Endothelial cell of umbilical vein (primary cell): Measurements from ENCODE around the gene NEURL1B. TPM values are rescaled to one million over a fixed set of nuclear protein-coding genes. Genes with fewer than 3 reads are reported as not detected.

Experiments
- BruUV-seq: library from RNA; stranded (reverse); fragments of 400-500 nt; replicated peaks from 2 replicates; lab custom pipeline; 2021; lab: Mats Ljungman, UMichigan
- CTCF ChIA-PET: fragments of 300-600, 350-600 bp; sonication (Branson Sonifier 250); formaldehyde crosslinking; loops from one replicate; lab custom pipeline; 2021; ENCODE audit warnings: antibody characterized with exemption, inconsistent platforms; lab: Charles Lee
- POLR2A ChIA-PET: fragments of 300-600, 350-600 bp; sonication (Branson Sonifier 250); formaldehyde crosslinking; loops from one replicate; lab custom pipeline; 2021; ENCODE audit warnings: antibody characterized with exemption, inconsistent platforms; lab: Charles Lee
- DNase-seq: peaks from one replicate; pipeline ENCODE4 v3.0.0-alpha.2; 2011; ENCODE audit warnings: low read depth, low spot score
- FAIRE-seq: peaks from 2 replicates; lab custom pipeline; 2011; peaks lifted over from hg19 to GRCh38; lab: Jason Lieb, UNC
- H2AFZ ChIP-seq: 2 replicates; pipeline ENCODE4 v1.6.0; 2012; ENCODE audit warnings: low read depth, low read length, control low read depth, inconsistent platforms
- H3K27ac ChIP-seq: 2 replicates; pipeline ENCODE4 v1.5.1; 2011; ENCODE audit warnings: low read depth, mild to moderate bottlenecking, control low read depth, low read length, moderate library complexity; ENCODE audit not compliant: insufficient read depth
- H3K27me3 ChIP-seq, 2 experiments: 2 replicates each; pipeline versions ENCODE4 v1.6.0 to v1.6.1; 2011; ENCODE audit warnings: low read length in 2 of 2, mixed read lengths in 1 of 2; ENCODE audit not compliant: control insufficient read depth in 2 of 2, insufficient read depth in 2 of 2
- H3K36me3 ChIP-seq, 2 experiments: 2 replicates in 1 of 2; 3 replicates in 1 of 2; pipeline ENCODE4 v1.5.1; 2011; ENCODE audit warnings: low read length in 2 of 2, mild to moderate bottlenecking in 1 of 2, moderate library complexity in 1 of 2; ENCODE audit not compliant: control insufficient read depth in 2 of 2, insufficient read depth in 2 of 2; ENCODE audit errors: extremely low read depth in 1 of 2
- H3K4me1 ChIP-seq: 3 replicates; pipeline ENCODE4 v1.5.1; 2011; ENCODE audit warnings: mild to moderate bottlenecking, low read length; ENCODE audit not compliant: control insufficient read depth, insufficient read depth; ENCODE audit errors: extremely low read depth
- H3K4me2 ChIP-seq: 2 replicates; pipeline ENCODE4 v1.6.1; 2011; ENCODE audit warnings: low read length, control low read depth, mixed read lengths; ENCODE audit not compliant: insufficient read depth
- H3K4me3 ChIP-seq, 3 experiments: fragments of 200-600 bp in 1 of 3; sonication (generic), shearing (Covaris generic) in 1 of 3; replicated peaks in 1 of 3; 2 replicates each; pipeline ENCODE4 v1.5.1; 2011 to 2016; ENCODE audit warnings: control low read depth in 3 of 3, low read length in 3 of 3, mild to moderate bottlenecking in 2 of 3, inconsistent platforms in 1 of 3, low read depth in 1 of 3, moderate library complexity in 1 of 3; ENCODE audit not compliant: insufficient read depth in 1 of 3
- H3K79me2 ChIP-seq: 2 replicates; pipeline ENCODE4 v1.6.0; 2012; ENCODE audit warnings: low read length, inconsistent platforms; ENCODE audit not compliant: control insufficient read depth, insufficient read depth
- H3K9ac ChIP-seq: replicated peaks from 2 replicates; pipeline ENCODE3; 2011; ENCODE audit warnings: low read length, control low read depth; ENCODE audit not compliant: insufficient read depth; ENCODE audit errors: extremely low read depth
- H3K9me1 ChIP-seq: replicated peaks from 3 replicates; pipeline ENCODE4 v1.6.0; 2011; ENCODE audit warnings: mild to moderate bottlenecking, low read length; ENCODE audit not compliant: control insufficient read depth, insufficient read depth; ENCODE audit errors: extremely low read depth
- H3K9me3 ChIP-seq: replicated peaks from 2 replicates; pipeline ENCODE4 v1.5.1; 2012; ENCODE audit warnings: low read length, inconsistent platforms; ENCODE audit not compliant: control insufficient read depth, insufficient read depth
- H4K20me1 ChIP-seq: replicated peaks from 2 replicates; pipeline ENCODE3; 2011; ENCODE audit warnings: mild to moderate bottlenecking, low read length; ENCODE audit not compliant: control insufficient read depth, insufficient read depth; ENCODE audit errors: extremely low read depth
- CTCF ChIP-seq, 2 donors: IDR thresholded peaks; 1 replicate in 1 of 2; 2 replicates in 1 of 2; pipeline ENCODE4 v1.5.1; 2011; ENCODE audit warnings: low read length in 2 of 2, mild to moderate bottlenecking in 2 of 2, moderate library complexity in 2 of 2, control low read depth in 1 of 2, inconsistent platforms in 1 of 2, low read depth in 1 of 2; ENCODE audit not compliant: insufficient read depth in 1 of 2; ENCODE audit errors: extremely low read depth in 1 of 2
- EZH2 ChIP-seq: IDR thresholded peaks from 2 replicates; pipeline ENCODE4 v1.6.1; 2012; ENCODE audit warnings: borderline replicate concordance, low read depth, mild to moderate bottlenecking, moderate library complexity, low read length, inconsistent platforms; ENCODE audit not compliant: severe bottlenecking
- FOS ChIP-seq: IDR thresholded peaks from 2 replicates; pipeline ENCODE4 v1.6.1; 2011; ENCODE audit warnings: mild to moderate bottlenecking, low read length, moderate library complexity, borderline replicate concordance; ENCODE audit not compliant: insufficient read depth
- GATA2 ChIP-seq: IDR thresholded peaks from 2 replicates; pipeline ENCODE4 v1.7.0; 2011; ENCODE audit warnings: low read depth, mild to moderate bottlenecking, moderate library complexity, mixed read lengths, low read length; ENCODE audit not compliant: insufficient read length, insufficient read depth
- JUN ChIP-seq: IDR thresholded peaks from 2 replicates; pipeline ENCODE4 v1.6.1; 2011; ENCODE audit warnings: borderline replicate concordance, low read depth; ENCODE audit not compliant: insufficient read length, insufficient read depth
- MAX ChIP-seq: IDR thresholded peaks from 2 replicates; pipeline ENCODE4 v1.6.1; 2011; ENCODE audit not compliant: insufficient read depth, insufficient read length
- MYC ChIP-seq: IDR thresholded peaks from one replicate; pipeline ENCODE4 v1.6.1; 2011; ENCODE audit warnings: mild to moderate bottlenecking, low read depth, low read length
- POLR2A ChIP-seq: IDR thresholded peaks from 2 replicates; pipeline ENCODE4 v1.6.1; 2012; ENCODE audit warnings: low read depth, mild to moderate bottlenecking, control low read depth, low read length
- POLR2AphosphoS5 ChIP-seq: IDR thresholded peaks from 2 replicates; pipeline ENCODE4 v1.6.1; 2012; ENCODE audit warnings: low read depth, mild to moderate bottlenecking, control low read depth, low read length, moderate library complexity; ENCODE audit not compliant: insufficient read depth
- dilution Hi-C: fragments of 300-500 bp; cut with MboI; formaldehyde crosslinking; loops from one replicate; pipeline ENCODE4 v1.15.0; 2019; ENCODE audit warnings: low sequenced_read_pairs; ENCODE audit not compliant: extremely low pct_ligation_motif_present
- intact Hi-C: fragments of 100-400 bp; cut with micrococcal nuclease; formaldehyde crosslinking; loops from one replicate; pipeline ENCODE4 v1.10.0; 2022
- polyA plus RNA-seq, 4 experiments: library from polyadenylated mRNA; depleted of rRNA in 3 of 4; stranded (reverse) in 3 of 4; unstranded in 1 of 4; fragments of >200 nt; gene quantifications; 2 replicates each; pipeline versions ENCODE4 v1.2.1 to v1.2.3, GENCODE V29; 2011 to 2012; ENCODE audit warnings: missing spikeins in 1 of 4
- total RNA-seq: library from RNA; stranded (reverse); gene quantifications from 2 replicates; pipeline ENCODE4 v1.2.3, GENCODE V29; 2021

Gene NEURL1B
- total and polyA plus RNA-seq, 2 donors (not counting 3 experiments of a cell fraction or from before 2014, with no cell fraction given): 0.44 to 1.6 TPM

GRCh38 chr5:172736508-172737135, 95.6 kb downstream of the NEURL1B start:
- H3K27ac ChIP-seq: no peak overlapping the region
- TF ChIP-seq POLR2A (no peak), POLR2AphosphoS5 (no peak), MYC (no peak), GATA2 (no peak), EZH2 (no peak), FOS (no peak), JUN (no peak), MAX (no peak), CTCF (IDR thresholded peaks at IDR 0.05; ENCODE audit: extremely low read depth in 1 of 2, insufficient read depth in 1 of 2, low read depth in 1 of 2, low read length in 2 of 2) (no peak)
- no peak overlapping the region for H3K4me2 ChIP-seq
- H3K36me3 ChIP-seq: no peaks in the 10 kb centered on the region
- H4K20me1 ChIP-seq: no peaks in the 10 kb centered on the region
- no TSS peak for BruUV-seq
- ChIA-PET POLR2A (no interaction called here), CTCF (no interaction called here)
- intact Hi-C loops (no loop called here), dilution Hi-C loops (no loop called here)
- no peaks in the 10 kb centered on the region for H3K27me3 ChIP-seq
- no peaks in the 10 kb centered on the region for H3K9me3 ChIP-seq
- no peak overlapping the region for H3K9ac ChIP-seq
- FAIRE-seq (no peak), DNase-seq (no peak)
- peaks cover 9% of the 10 kb centered on the region for H3K4me1 ChIP-seq
- H3K4me3 ChIP-seq: no peak overlapping the region
- no peak overlapping the region for H2AFZ ChIP-seq
- H3K79me2 ChIP-seq: no peaks in the 10 kb centered on the region
- no peaks in the 10 kb centered on the region for H3K9me1 ChIP-seq
